OCI-LY1 (cell line): ENCODE data around the gene AFAP1.

Experiments
- H2AFZ ChIP-seq: fragments of 200-600 bp; sonication (generic), shearing (Covaris generic); 2 replicates; pipeline ENCODE4 v1.6.0; 2014; ENCODE audit warnings: antibody characterized with exemption, mild to moderate bottlenecking, low read length
- H3F3A ChIP-seq: fragments of 200-600 bp; sonication (generic), shearing (Covaris generic); 2 replicates; pipeline ENCODE4 v1.6.0; 2014; ENCODE audit warnings: mild to moderate bottlenecking, antibody characterized with exemption, low read length, moderate library complexity; ENCODE audit not compliant: insufficient read depth
- H3K27ac ChIP-seq: fragments of 200-600 bp; sonication (generic); 2 replicates; pipeline ENCODE4 v1.5.1; 2014; ENCODE audit warnings: low read length, mixed run types, mild to moderate bottlenecking, low read depth; ENCODE audit not compliant: poor library complexity, severe bottlenecking
- H3K27me3 ChIP-seq: fragments of 200-600 bp; sonication (generic); 2 replicates; pipeline ENCODE4 v1.6.0; 2014; ENCODE audit warnings: antibody characterized with exemption, mild to moderate bottlenecking, low read length, moderate library complexity; ENCODE audit not compliant: insufficient read depth
- H3K36me3 ChIP-seq: fragments of 200-600 bp; sonication (generic); 2 replicates; pipeline ENCODE4 v1.6.1; 2014; ENCODE audit warnings: mild to moderate bottlenecking, antibody characterized with exemption, low read length, moderate library complexity, mixed read lengths; ENCODE audit not compliant: insufficient read depth
- H3K4me1 ChIP-seq: fragments of 200-600 bp; sonication (generic); 2 replicates; pipeline ENCODE4 v1.5.1; 2014; ENCODE audit warnings: mild to moderate bottlenecking, low read length, moderate library complexity; ENCODE audit not compliant: insufficient read depth, severe bottlenecking
- H3K4me2 ChIP-seq: fragments of 200-600 bp; sonication (generic), shearing (Covaris generic); 2 replicates; pipeline ENCODE4 v1.6.1; 2014; ENCODE audit warnings: low read length
- H3K4me3 ChIP-seq: fragments of 200-600 bp; sonication (generic); 2 replicates; pipeline ENCODE4 v1.5.1; 2014; ENCODE audit warnings: low read length, low read depth, mild to moderate bottlenecking, mixed read lengths; ENCODE audit not compliant: poor library complexity, severe bottlenecking
- H3K79me2 ChIP-seq: fragments of 200-600 bp; shearing (Covaris generic); 2 replicates; pipeline ENCODE4 v1.6.1; 2016; ENCODE audit warnings: mixed run types, low read length, mixed read lengths; ENCODE audit not compliant: insufficient read depth
- H3K9ac ChIP-seq: fragments of 200-600 bp; sonication (generic), shearing (Covaris generic); 2 replicates; pipeline ENCODE4 v1.6.1; 2014; ENCODE audit warnings: mild to moderate bottlenecking, low read length, mixed read lengths
- H3K9me2 ChIP-seq: fragments of 200-600 bp; sonication (generic), shearing (Covaris generic); 2 replicates; pipeline ENCODE4 v1.6.1; 2014; ENCODE audit warnings: low read depth, mild to moderate bottlenecking, low read length, mixed read lengths
- H3K9me3 ChIP-seq: fragments of 200-600 bp; shearing (Covaris generic); 2 replicates; pipeline ENCODE4 v1.6.1; 2014; ENCODE audit warnings: low read length, mixed read lengths
- H4K20me1 ChIP-seq: fragments of 200-600 bp; sonication (generic), shearing (Covaris generic); 2 replicates; pipeline ENCODE4 v1.6.0; 2016; ENCODE audit warnings: mild to moderate bottlenecking, low read length; ENCODE audit not compliant: insufficient read depth
- EZH2 ChIP-seq: fragments of 200-600 bp; sonication (generic), shearing (Covaris generic); IDR thresholded peaks from 2 replicates; pipeline ENCODE4 v1.8.0; 2017; ENCODE audit warnings: borderline replicate concordance, mixed run types, mild to moderate bottlenecking, antibody characterized with exemption, low read length, moderate library complexity, mixed read lengths
- TF ChIP-seq, protein P1 (sequence below): fragments of 200-600 bp; sonication (generic), shearing (Covaris generic); IDR thresholded peaks from 2 replicates; pipeline ENCODE4 v1.5.1; 2017; ENCODE audit warnings: mild to moderate bottlenecking, antibody characterized with exemption, low read length, moderate library complexity, mixed read lengths

AFAP1 gene

DNA sequence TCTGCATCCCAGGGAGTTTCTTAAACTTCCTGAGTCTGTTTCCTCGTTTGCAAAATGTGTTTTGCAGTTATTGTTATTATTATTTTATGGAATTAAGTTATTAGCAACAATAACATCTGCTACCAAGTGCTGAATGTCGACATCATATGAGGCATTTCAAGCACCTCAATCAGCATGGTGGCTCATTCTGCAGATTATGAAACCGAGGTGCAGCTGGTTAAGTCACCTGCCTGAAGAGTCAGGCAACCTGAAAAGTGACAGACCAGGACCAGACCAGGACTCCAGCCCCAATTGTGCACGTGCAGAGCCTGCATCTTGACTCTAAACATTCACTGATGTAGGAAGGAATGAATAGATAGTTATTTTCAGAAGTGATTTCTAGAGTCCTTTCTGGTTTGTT lies 99.8 kb downstream of the AFAP1 start:
- no peak overlapping the region for H3K4me2 ChIP-seq
- no peaks in the 10 kb centered on the region for H3K36me3 ChIP-seq
- H3F3A ChIP-seq: no peaks in the 10 kb centered on the region
- no peaks in the 10 kb centered on the region for H3K9me3 ChIP-seq
- no peaks in the 10 kb centered on the region for H3K4me1 ChIP-seq
- H3K27me3 ChIP-seq: no peaks in the 10 kb centered on the region
- no peak overlapping the region for H3K9ac ChIP-seq
- H3K27ac ChIP-seq: no peak overlapping the region
- no peak overlapping the region for H2AFZ ChIP-seq
- H3K4me3 ChIP-seq: no peak overlapping the region
- H4K20me1 ChIP-seq: no peaks in the 10 kb centered on the region
- TF ChIP-seq, protein P1, sequence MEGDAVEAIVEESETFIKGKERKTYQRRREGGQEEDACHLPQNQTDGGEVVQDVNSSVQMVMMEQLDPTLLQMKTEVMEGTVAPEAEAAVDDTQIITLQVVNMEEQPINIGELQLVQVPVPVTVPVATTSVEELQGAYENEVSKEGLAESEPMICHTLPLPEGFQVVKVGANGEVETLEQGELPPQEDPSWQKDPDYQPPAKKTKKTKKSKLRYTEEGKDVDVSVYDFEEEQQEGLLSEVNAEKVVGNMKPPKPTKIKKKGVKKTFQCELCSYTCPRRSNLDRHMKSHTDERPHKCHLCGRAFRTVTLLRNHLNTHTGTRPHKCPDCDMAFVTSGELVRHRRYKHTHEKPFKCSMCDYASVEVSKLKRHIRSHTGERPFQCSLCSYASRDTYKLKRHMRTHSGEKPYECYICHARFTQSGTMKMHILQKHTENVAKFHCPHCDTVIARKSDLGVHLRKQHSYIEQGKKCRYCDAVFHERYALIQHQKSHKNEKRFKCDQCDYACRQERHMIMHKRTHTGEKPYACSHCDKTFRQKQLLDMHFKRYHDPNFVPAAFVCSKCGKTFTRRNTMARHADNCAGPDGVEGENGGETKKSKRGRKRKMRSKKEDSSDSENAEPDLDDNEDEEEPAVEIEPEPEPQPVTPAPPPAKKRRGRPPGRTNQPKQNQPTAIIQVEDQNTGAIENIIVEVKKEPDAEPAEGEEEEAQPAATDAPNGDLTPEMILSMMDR: no peak
- TF ChIP-seq EZH2: no peak
- H3K79me2 ChIP-seq: no peaks in the 10 kb centered on the region
- no peaks in the 10 kb centered on the region for H3K9me2 ChIP-seq

DNA sequence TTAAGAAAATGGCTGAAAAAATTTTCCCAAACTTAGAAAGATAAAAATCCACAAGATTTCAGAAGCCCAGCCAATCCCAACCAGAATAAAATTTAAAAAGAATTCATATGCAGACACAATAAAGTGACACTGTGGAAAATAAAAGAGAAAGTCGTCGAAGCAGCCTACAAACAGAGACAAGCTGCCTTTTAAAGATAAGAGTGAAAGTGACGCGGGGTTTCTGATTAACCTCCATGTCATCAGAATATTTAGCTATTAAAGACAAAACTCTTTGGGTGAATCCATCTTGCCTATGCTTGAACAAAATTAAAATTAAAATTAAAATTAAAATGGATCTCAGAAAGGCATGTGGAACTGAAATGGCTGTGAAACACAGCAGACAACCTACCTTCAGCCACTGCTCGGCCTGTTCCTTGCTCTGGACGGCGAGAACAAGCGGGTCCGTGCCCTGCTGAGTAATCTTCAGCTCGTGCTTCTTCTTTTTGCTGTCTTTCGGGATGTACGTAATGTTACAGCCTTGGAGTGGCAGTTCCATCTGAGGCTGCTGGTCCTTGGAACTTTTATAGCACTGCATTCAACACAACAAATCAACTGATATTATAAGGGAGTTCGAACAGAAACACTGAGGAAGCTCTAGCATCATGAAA lies 101.4 kb downstream of the AFAP1 start:
- Histone ChIP-seq H3F3A (no peaks in the 10 kb centered on the region), H3K27me3 (no peaks in the 10 kb centered on the region), H3K9ac (no peak overlapping the region)

DNA sequence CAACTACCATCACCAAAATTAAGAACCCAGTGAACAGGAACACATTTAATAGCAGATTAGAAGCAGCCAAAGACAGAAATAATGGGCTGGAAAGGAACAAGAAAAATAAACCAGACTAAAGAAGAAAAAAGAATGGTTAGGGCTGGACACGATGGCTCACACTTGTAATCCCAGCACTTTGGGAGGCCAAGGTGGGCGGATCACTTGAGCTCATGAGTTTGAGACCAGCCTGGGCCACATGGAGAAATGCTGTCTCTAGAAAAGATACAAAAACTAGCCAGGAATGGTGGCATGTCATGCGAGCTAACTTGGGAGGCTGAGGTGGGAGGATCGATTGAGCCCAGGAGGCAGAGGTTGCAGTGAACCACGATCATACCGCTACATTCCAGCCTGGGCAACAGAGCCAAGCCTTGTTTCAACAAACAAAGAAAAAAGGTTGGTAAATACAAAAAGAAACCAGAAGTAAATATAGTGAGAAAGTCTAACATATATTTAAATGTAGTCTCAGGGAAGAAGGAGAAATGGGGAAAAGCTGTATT lies 102.0 kb downstream of the AFAP1 start:
- H2AFZ ChIP-seq: no peak overlapping the region
- no peaks in the 10 kb centered on the region for H3F3A ChIP-seq
- no peaks in the 10 kb centered on the region for H3K9me2 ChIP-seq
- no peaks in the 10 kb centered on the region for H3K36me3 ChIP-seq
- H3K9me3 ChIP-seq: no peaks in the 10 kb centered on the region
- H3K27me3 ChIP-seq: no peaks in the 10 kb centered on the region
- H3K4me1 ChIP-seq: no peaks in the 10 kb centered on the region
- no peak overlapping the region for H3K27ac ChIP-seq
- no peak overlapping the region for H3K4me2 ChIP-seq
- no peak overlapping the region for H3K9ac ChIP-seq
- H4K20me1 ChIP-seq: no peaks in the 10 kb centered on the region
- TF ChIP-seq EZH2: no peak
- TF ChIP-seq, protein P1: no peak
- H3K4me3 ChIP-seq: no peak overlapping the region
- H3K79me2 ChIP-seq: no peaks in the 10 kb centered on the region

More for the DNA sequence above, 101.4 kb downstream of the AFAP1 start:
- Histone ChIP-seq H3K9me2 (no peaks in the 10 kb centered on the region), H2AFZ (no peak overlapping the region), H3K79me2 (no peaks in the 10 kb centered on the region), H3K4me2 (no peak overlapping the region), H3K4me3 (no peak overlapping the region), H3K9me3 (no peaks in the 10 kb centered on the region), H3K27ac (no peak overlapping the region), H4K20me1 (no peaks in the 10 kb centered on the region), H3K36me3 (no peaks in the 10 kb centered on the region), H3K4me1 (no peaks in the 10 kb centered on the region)
- no peak for TF ChIP-seq EZH2
- TF ChIP-seq, protein P1: no peak
